Coronary artery (tissue), 2 donors: Measurements from ENCODE around the gene TRIM38.

ENCODE experiments used
- DNase-seq: peaks from one replicate; pipeline ENCODE4 v3.0.0-alpha.2; 2017; ENCODE audit warnings: low spot score
- H3K27ac ChIP-seq, 2 donors: fragments of 200-600 bp; sonication (generic); one replicate each; pipeline ENCODE4 v1.5.1; 2016 to 2019
- H3K4me3 ChIP-seq: fragments of 200-600 bp; sonication (generic); 2 replicates; pipeline ENCODE4 v1.5.1; 2016; ENCODE audit warnings: mild to moderate bottlenecking, moderate library complexity
- CTCF ChIP-seq: fragments of 200-600 bp; sonication (generic); IDR thresholded peaks from one replicate; pipeline ENCODE4 v1.5.1; 2019; ENCODE audit warnings: antibody characterized with exemption

The TRIM38 gene

GRCh38 chr6:26028746-26029569 lies 66.4 kb downstream of the TRIM38 start:
- no peak for TF ChIP-seq CTCF
- no peak for DNase-seq
- H3K4me3 ChIP-seq = no peak overlapping the region
- H3K27ac ChIP-seq = no peak overlapping the region

GRCh38 chr6:26029570-26029856 lies 66.9 kb downstream of the TRIM38 start:
- no peak for TF ChIP-seq CTCF
- Histone ChIP-seq H3K27ac (no peak overlapping the region), H3K4me3 (no peak overlapping the region)
- DNase-seq = no peak

DNA sequence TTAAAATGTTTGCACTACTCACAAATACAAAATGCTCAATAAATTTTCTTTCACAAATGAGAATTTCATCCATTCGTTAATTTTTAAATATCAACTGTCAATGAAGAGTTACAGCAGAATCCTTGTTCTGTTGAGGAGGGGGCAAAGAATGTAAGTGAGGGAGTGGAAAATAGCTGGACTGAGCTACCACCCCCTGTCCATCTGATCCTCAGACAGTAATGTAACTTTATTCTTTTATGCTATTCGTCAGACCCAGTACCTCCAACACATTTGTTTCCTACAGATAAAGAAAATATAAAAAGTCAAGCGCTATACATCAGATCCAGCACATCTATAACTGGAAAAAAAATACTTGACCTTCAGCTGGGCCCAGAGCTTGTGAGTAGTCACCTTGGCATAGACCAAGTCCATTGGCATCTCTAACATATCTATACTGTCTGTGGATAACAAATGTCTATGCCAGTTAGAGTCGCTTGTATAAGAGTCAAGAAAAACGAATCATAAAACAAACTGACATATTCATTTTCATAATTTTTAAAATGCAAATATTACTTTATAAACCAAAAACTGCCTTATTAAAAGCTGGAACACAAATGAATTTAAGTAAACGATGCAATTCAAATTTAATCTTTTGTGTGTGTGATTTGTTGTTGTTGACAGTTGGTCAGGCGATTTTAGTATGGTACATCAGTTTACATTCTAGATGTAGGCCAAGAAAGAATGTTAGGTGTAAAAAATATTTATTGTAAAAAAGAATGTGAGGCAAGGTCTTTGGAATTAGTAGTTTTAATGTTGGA lies 67.5 kb downstream of the TRIM38 start:
- Histone ChIP-seq H3K4me3 (no peak overlapping the region), H3K27ac (no peak overlapping the region)
- DNase-seq = no peak
- TF ChIP-seq CTCF = no peak

- no peak for TF ChIP-seq CTCF
- DNase-seq = no peak
- H3K4me3 ChIP-seq = no peak overlapping the region
- no peak overlapping the region for H3K27ac ChIP-seq
Measured at GRCh38 chr6:26030716-26031115, 68.1 kb downstream of the TRIM38 start.

DNA sequence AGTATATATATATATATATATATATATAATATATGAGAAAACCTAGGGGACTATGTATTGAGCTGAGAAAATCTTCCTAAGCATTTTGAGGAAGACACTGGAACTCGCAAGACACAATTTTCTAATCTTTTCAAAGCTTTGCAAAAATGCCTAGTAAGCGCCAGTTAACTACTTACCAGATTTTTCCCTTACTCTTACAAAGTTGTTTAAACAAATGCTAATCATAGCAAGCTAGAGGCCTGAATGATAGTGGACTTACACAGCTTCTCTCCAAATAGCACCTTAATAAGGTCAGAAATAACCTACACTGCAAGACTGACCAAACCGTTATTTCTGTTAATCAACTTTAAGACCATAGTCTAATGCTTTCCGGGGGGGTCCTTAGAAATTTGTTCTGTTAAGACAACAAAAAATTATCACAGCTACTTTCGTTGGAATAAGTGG lies 68.6 kb downstream of the TRIM38 start:
- peak overlapping the region in 1 of 2 donors; percentile 94 for H3K27ac ChIP-seq
- no peak for TF ChIP-seq CTCF
- peak overlapping the region; percentile 76 for H3K4me3 ChIP-seq
- DNase-seq = no peak

GRCh38 chr6:26031595-26032339 lies 69.2 kb downstream of the TRIM38 start:
- H3K4me3 ChIP-seq = peak overlapping the region; percentile 76
- peak overlapping the region; percentile 94 to 95 for H3K27ac ChIP-seq
- DNase-seq = peak; percentile 84
- TF ChIP-seq CTCF = no peak
